Right lobe of liver (tissue), 4 donors: ENCODE data around the gene GGT7.

Source experiments
- CTCF ChIP-seq, 4 donors: fragments of 200-600 bp in 3 of 4; fragments of 450-650 bp in 1 of 4; IDR thresholded peaks; one replicate each; pipeline versions ENCODE4 v1.5.1 to v1.8.0; 2016 to 2022; ENCODE audit warnings: antibody characterized with exemption in 4 of 4, mild to moderate bottlenecking in 2 of 4
- POLR2A ChIP-seq: fragments of 450-650 bp; IDR thresholded peaks from one replicate; pipeline ENCODE4 v1.6.1; 2017; ENCODE audit warnings: antibody characterized with exemption, mild to moderate bottlenecking
- donor health status: DM: no; HTN: no; CAD: no.
- donor health status: DM: no; HTN: no; CAD: no.
- donor health status: DM: no; HTN: yes; CAD: no.

DNA sequence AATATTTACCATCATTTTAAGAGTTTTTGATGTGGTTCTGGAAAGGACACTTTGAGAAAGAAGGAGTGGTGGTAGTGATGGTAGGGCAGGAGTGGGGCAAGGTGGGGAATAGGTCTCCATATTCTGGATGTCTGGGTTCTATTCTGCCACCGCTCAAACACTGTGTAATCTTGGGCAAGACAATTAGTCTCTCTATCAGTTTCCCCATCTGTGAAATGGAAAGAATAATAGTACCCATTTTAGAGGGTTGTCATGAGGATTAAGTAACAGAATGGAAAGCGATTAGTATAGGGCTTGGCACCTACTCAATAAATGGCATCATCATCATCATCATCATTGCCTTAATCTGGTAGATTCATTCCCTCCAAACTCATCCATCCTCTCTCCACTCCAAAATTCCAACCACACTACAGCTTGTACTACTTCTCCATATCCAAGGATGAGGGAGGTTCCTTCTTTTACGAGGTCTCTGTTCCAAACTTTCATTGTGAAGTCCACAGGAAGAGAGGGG lies 982 bp upstream of the GGT7 start:
- TF ChIP-seq CTCF (IDR thresholded peaks at IDR 0.05) (no peak), POLR2A (no peak)
